Measurements from ENCODE around the gene DAND5. TPM values are rescaled to one million over a fixed set of nuclear protein-coding genes. Genes with fewer than 3 reads are reported as not detected.

Gene DAND5
- total RNA-seq, 1 donor from 2014 or later = 0.07 TPM

DNA sequence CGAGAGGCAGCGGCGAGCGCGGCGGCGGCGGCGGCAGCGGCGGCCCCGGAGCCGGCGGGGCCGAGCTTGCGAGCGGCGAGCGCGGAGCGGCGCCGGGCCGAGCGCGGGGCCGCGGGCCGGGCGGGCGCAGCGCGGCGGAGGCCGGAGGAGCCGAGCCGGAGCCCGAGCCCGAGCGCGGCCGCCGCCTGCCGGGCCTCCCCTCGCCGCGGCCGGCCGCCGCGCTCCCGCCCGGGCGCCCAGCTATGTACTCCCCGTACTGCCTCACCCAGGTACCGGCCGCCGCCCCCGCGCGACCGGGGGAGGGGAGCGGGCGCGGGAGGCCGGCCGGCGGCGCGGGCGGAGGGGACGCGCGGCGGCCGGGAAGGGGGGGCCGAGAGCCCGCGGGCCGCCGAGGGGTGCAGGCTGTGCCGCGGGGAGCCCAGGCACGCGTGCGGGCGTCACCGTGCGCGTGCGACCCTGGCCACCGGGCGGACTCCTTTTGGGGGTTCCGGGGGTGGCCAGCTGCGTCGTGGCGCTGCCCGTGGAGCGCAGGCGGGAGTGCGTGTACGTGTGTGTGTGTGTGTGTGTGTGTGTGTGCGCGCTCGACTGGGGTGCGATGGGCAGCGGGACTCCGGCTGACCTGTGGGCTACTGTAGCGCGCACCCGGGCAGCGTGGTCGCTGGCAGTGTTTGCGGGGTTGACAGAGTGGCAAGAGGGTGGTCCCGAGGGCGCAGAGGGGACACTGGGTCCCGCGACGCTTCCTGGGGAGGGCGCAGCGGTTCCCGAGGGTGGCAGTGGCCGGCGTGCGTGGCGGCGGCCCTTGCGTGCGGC is 26.4 kb downstream of the DAND5 start:
- no peak for DNase-seq (ENCODE audit: low spot score)
- H3K27me3 ChIP-seq = peaks cover 98% of the 10 kb centered on the region
- H3K4me1 ChIP-seq = no peaks in the 10 kb centered on the region
- no peaks in the 10 kb centered on the region for H3K79me2 ChIP-seq (ENCODE audit: low read depth)
- H4K20me1 ChIP-seq (ENCODE audit: low read depth) = peaks cover 36% of the 10 kb centered on the region
- H3F3A ChIP-seq (ENCODE audit: low read depth) = peaks cover 6% of the 10 kb centered on the region
- H3K9ac ChIP-seq = no peak overlapping the region
- peaks cover 12% of the 10 kb centered on the region for H3K4me1 Mint-ChIP-seq
- H3K27me3 Mint-ChIP-seq (ENCODE audit: insufficient read depth, low read depth) = peaks cover 73% of the 10 kb centered on the region
- no peaks in the 10 kb centered on the region for H3K36me3 Mint-ChIP-seq
- H3K36me3 ChIP-seq = no peaks in the 10 kb centered on the region
- H3K27ac ChIP-seq = no peak overlapping the region
- no peaks in the 10 kb centered on the region for H3K9me3 ChIP-seq (ENCODE audit: low read depth)
- peak overlapping the region; percentile 81 for H3K4me3 Mint-ChIP-seq
- TF ChIP-seq, protein P1, sequence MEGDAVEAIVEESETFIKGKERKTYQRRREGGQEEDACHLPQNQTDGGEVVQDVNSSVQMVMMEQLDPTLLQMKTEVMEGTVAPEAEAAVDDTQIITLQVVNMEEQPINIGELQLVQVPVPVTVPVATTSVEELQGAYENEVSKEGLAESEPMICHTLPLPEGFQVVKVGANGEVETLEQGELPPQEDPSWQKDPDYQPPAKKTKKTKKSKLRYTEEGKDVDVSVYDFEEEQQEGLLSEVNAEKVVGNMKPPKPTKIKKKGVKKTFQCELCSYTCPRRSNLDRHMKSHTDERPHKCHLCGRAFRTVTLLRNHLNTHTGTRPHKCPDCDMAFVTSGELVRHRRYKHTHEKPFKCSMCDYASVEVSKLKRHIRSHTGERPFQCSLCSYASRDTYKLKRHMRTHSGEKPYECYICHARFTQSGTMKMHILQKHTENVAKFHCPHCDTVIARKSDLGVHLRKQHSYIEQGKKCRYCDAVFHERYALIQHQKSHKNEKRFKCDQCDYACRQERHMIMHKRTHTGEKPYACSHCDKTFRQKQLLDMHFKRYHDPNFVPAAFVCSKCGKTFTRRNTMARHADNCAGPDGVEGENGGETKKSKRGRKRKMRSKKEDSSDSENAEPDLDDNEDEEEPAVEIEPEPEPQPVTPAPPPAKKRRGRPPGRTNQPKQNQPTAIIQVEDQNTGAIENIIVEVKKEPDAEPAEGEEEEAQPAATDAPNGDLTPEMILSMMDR (IDR thresholded peaks at IDR 0.05) = no peak
- TF ChIP-seq EZH2phosphoT487 (IDR thresholded peaks at IDR 0.05) (no peak), EZH2 (IDR thresholded peaks at IDR 0.05) (no peak)
- H2AFZ ChIP-seq (replicated peaks) = no peak overlapping the region
- peak overlapping the region; percentile 28 for H3K4me3 ChIP-seq
- H3K9me3 Mint-ChIP-seq = peaks cover 9% of the 10 kb centered on the region
- no peak overlapping the region for H3K27ac Mint-ChIP-seq
- peak overlapping the region; percentile 55 for H3K4me2 ChIP-seq

DNA sequence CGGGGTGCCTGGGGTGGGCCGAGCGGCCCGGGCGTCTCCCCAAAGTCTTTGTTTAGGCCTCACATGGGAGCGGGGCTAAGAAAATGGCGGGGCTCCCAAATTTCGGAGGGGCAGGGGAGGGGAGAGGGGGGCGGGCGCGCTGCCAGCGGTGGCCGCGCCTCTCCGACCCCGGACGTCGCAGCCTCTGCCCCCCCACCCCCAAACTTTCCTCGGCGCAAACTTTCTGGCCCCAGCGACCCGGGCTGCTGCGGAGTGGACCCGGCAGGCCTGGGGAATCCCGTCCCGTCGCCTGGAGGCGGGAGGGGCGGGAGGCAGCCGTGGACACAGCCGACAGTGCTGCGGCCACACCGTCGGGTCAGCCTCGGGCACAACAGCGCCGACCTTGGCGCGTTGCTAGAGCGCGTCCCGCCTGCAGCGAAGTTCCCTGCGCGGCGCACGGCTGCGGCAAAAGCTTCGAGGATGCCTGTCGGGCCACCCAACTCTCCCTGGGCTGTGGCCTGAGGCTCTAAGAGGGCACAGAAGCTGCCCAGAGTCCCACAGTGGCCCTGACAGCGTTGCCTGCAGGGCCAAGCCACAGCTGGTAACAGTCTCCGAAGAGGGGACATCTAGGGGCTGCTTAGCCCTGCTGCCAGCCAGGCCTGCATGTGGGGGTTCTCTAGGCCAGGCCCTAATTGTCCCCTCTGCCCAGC is 27.2 kb downstream of the DAND5 start:
- no peak overlapping the region for H3K4me3 ChIP-seq
- peaks cover 10% of the 10 kb centered on the region for H3K9me3 Mint-ChIP-seq
- peaks cover 7% of the 10 kb centered on the region for H3K4me1 Mint-ChIP-seq
- H3K4me2 ChIP-seq = peak overlapping the region; percentile 55
- H3K27ac ChIP-seq = no peak overlapping the region
- H3K4me1 ChIP-seq = no peaks in the 10 kb centered on the region
- H2AFZ ChIP-seq (replicated peaks) = no peak overlapping the region
- H3K27me3 ChIP-seq = peaks cover 98% of the 10 kb centered on the region
- peak; percentile 100 for TF ChIP-seq EZH2 (IDR thresholded peaks at IDR 0.05)
- TF ChIP-seq EZH2phosphoT487 (IDR thresholded peaks at IDR 0.05) = peak; percentile 99
- TF ChIP-seq, protein P1 (IDR thresholded peaks at IDR 0.05) = peak; percentile 27
- H3F3A ChIP-seq (ENCODE audit: low read depth) = peaks cover 6% of the 10 kb centered on the region
- H3K27ac Mint-ChIP-seq = no peak overlapping the region
- H4K20me1 ChIP-seq (ENCODE audit: low read depth) = peaks cover 36% of the 10 kb centered on the region
- no peaks in the 10 kb centered on the region for H3K9me3 ChIP-seq (ENCODE audit: low read depth)
- no peaks in the 10 kb centered on the region for H3K36me3 ChIP-seq
- H3K36me3 Mint-ChIP-seq = no peaks in the 10 kb centered on the region
- H3K9ac ChIP-seq = no peak overlapping the region
- peak overlapping the region; percentile 78 for H3K4me3 Mint-ChIP-seq
- peaks cover 70% of the 10 kb centered on the region for H3K27me3 Mint-ChIP-seq (ENCODE audit: insufficient read depth, low read depth)
- DNase-seq (ENCODE audit: low spot score) = peak; percentile 73
- H3K79me2 ChIP-seq (ENCODE audit: low read depth) = no peaks in the 10 kb centered on the region

DNA sequence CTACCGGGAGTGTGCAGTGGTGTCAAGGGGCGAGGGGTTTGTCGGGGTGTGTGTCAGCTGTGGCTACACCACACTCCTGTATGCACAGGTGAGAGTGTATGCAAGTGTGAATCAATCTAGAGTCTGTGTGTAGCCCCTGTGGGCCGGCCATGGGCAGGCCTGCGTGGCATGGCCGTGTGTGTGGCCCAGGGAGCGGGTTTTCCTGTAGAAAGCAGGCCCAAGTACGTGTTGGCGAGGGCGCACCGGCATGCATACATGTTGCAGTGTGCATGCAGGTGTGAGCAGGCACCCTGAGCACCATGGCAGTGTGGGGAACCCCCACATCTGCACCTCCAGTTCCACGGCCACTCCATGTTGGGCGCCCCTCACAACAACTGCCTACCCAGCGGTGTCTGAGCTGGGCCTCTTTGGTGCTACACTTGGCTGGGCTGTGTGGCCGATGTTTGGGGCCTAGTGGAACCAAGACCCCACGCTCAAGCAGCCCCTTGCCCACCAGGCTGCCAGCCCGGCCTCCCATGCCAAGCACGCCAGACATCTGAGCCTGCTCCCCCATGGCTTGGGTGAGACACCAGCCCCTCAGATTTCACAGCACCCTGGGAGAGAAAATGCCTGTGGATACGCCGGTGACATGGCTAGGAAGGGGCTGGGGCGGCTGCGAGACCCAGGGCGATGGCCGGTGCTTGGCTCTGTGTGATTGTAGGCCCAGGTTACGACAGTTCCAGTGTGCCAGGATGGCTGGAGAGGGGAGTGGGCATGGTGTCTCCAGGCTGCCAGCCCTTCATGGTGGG is 28.0 kb downstream of the DAND5 start:
- H3K79me2 ChIP-seq (ENCODE audit: low read depth) = no peaks in the 10 kb centered on the region

More for the DNA sequence above, 28.0 kb downstream of the DAND5 start:
- Mint-ChIP-seq H3K4me3 (peak overlapping the region; percentile 78), H3K27me3 (ENCODE audit: insufficient read depth, low read depth) (peaks cover 66% of the 10 kb centered on the region), H3K27ac (no peak overlapping the region), H3K4me1 (peaks cover 7% of the 10 kb centered on the region), H3K9me3 (peaks cover 10% of the 10 kb centered on the region), H3K36me3 (no peaks in the 10 kb centered on the region)
- Histone ChIP-seq H3K9me3 (ENCODE audit: low read depth) (no peaks in the 10 kb centered on the region), H3K4me3 (no peak overlapping the region), H3K9ac (no peak overlapping the region), H3K4me1 (no peaks in the 10 kb centered on the region), H3F3A (ENCODE audit: low read depth) (peaks cover 6% of the 10 kb centered on the region), H3K36me3 (no peaks in the 10 kb centered on the region), H2AFZ (replicated peaks) (no peak overlapping the region), H4K20me1 (ENCODE audit: low read depth) (peaks cover 36% of the 10 kb centered on the region), H3K27me3 (peaks cover 98% of the 10 kb centered on the region), H3K27ac (no peak overlapping the region), H3K4me2 (no peak overlapping the region)
- no peak for TF ChIP-seq EZH2 (IDR thresholded peaks at IDR 0.05)
- DNase-seq (ENCODE audit: low spot score) = no peak
